ENCODE measurements around the gene SUSD3.
"Not testable (repeated sequence)": the region's sequence is repeated elsewhere in the genome, so short reads cannot be mapped to it uniquely, and the experiment has no call there.

Gene SUSD3

DNA sequence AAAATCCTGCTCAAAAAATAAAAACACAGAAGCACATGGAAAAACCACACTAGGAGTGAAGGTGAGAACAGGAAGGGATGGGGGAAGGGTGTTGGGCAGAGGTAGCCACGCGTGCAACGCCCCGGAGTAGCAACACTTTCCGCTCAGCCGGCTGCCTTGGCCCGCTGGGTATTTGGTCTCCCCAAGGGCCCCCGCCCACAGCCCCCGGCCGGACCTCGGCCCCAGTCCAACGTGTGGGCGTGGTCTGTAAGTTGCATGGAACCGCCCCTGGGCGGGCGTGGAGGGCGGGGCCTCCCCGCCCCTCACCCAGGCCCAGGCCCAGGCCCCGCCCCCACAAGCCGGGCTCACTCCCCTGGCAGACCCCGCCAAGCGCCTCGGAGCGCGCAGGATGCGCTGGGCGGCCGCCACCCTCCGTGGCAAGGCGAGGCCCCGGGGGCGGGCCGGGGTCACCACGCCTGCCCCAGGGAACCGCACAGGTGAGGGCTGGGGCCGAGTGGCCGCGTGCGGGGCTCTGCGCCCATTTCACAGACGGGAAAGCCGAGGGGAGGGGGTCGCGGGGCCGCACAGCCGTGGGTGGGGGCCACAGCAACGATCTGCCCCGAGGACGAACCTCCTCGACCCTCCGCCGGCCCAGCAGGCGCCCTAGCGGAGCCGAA, at the start of gene SUSD3:
SUSD3 (plus strand) TSS at position 347 of the 656 bp plus-strand sequence; CDS start at position 389, 42 bp downstream.
- DNase-seq, result no peak

DNA sequence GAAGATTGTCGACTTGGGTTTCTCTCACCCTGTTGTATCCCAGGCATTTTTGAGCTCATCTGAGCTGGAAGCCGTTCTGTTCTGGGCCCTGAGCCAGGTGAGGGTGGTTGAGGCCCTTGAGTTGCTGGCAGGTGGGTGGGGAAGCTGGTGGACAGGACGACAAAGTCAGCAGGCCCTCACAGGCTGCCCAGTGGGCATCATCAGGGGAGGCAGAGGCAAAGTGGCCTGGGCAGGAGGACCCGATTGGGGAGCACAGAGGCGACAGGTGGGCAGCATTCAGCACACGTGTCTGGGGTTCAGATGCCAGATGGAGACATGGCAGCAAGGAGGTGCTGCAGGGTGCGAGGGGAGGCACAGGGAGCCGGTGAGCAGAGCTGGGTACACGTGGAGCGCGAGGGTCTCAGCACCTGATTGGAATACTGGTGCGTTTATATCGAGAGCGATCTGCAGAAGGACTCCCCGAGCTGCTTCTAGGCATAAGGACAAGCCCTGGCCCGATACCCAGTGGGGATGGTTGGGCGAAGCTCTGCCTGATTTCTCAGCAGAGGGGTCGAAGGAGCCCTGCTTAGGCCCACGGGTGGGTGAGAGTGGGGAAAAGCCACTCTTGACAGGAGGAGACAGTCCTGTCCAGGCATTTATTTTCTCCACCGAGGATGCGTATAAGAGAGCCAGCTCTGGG, 49.0 kb upstream of the SUSD3 start:
- DNase-seq, result no peak

DNA sequence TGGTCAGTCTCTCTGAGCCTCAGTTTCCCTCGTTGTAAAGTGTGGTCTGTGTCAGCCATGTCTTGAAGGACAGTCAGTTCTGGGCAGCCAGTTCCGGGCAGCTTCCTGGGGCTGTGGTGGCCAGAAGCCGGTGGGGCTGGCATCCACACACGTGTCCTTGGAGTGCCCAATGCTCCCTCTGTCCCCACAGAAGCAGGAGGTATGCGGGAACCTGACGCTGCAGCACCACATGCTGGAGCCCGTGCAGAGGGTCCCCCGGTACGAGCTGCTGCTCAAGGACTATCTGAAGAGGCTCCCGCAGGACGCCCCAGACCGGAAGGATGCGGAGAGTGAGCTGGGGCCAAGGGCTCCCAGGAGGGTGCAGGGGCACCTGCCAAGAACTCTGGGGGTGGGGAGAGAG, 48.4 kb upstream of the SUSD3 start:
- DNase-seq, result no peak

DNA sequence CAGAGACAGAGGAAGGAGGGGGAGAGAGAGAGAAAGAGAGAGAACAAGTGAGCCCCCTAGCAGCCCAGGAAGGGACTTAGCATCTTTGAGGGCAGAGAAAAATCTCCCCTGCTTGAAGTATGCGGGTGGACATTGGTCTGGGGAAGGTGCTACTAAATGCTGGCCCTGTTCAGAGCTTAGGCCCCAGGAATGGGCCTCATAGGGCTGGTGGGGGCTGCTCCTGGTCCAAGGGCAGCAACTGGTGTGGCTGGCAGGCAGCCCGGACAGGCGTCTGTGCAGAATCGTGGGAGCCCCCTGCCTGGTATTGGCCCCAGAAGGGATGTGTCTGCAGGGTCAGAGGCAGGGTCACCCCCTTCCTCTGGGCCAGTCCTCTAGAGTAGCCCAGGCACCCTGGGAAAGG, 47.8 kb upstream of the SUSD3 start:
- DNase-seq, result no peak

DNA sequence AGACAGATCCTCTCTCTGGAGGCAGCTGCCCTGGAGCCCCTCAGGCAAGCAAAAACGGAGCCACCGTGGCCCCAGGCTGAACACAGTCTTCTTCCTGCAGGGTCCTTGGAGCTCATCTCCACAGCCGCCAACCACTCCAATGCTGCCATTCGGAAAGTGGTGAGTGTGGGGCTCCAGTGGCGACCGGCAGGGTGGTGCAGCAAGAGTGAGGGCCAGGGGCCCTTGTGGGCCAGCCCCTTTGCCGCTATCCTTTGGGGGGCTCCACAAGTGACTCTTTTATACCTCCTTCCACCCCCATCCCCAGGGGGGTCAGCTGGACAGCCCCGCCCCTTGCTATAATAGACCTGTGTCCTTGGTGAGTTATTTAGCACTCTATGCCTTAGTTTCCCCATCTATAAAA, 47.4 kb upstream of the SUSD3 start:
- DNase-seq, result no peak

DNA sequence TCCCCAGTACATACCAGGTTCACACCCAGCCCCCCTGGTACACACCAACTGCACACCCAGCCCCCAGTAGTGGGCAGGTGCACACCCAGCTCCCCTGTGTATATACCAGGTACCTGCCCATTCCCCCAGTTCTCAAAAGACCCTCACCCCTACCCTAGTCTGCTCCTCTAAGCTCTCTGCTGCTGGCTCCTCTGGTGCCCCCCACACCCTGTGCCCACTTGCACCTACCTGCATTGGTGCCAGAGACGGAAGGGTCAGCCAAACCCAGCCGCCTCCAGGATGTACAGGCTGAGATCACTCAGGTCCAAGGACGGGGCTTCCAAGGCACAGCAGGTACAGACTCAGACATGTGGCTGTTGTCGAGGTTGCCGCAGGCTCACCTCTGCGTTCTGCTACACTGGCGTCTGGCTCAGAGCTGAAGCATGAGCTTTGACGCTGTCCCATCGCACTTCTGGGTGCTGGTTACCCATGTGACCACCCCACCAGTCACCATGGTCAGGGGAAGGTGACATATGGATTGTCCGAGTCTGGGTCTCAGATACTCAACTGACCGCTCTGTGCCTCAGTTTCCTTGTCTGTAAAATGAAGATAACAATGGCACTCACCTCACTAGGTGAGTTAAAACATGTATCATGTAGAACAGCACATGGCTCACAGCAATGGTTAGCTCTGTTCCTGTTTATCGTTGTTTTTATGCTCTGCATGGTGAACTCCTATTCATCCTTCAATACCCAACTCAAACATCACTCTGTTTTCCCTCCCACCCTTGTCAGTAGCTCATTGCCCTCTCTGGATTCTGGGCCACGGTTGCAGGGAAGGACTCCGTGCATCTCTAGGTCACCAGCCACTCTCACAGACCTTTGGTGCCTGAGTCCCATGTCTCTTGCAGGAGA, 45.3 kb upstream of the SUSD3 start:
- DNase-seq, result no peak

DNA sequence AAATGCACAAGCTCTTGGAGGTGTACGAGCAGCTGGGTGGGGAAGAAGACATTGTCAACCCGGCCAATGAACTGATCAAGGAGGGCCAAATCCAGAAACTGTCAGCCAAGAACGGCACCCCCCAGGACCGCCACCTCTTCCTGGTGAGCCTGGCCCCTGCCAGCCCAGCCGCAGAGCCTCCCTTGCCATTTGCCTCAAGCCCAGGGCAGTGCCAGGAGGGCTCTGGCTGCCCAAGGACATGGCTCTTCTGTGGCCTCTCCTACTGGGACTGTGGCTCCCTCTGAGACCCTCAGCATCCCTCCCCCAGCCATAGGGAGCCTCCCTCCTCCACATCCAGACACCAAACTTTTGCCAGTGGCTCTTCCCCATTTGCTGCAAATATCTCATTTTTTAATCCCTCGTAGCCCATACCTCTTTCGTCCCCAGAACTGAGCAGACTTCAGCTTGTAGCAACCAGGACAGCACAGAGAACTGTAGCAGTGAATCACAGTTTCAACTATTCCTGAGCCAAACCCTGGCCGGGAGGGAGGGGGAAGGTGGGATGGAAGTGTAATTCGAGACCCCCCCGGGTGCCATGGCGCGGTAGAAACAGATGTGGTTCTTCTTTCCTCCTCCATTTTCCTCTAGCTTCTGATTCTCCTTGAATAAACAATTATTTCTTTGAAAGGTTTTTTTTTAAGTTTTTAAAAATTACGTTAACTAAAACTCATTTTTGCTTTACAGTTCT, 44.5 kb upstream of the SUSD3 start:
- DNase-seq, result no peak

DNA sequence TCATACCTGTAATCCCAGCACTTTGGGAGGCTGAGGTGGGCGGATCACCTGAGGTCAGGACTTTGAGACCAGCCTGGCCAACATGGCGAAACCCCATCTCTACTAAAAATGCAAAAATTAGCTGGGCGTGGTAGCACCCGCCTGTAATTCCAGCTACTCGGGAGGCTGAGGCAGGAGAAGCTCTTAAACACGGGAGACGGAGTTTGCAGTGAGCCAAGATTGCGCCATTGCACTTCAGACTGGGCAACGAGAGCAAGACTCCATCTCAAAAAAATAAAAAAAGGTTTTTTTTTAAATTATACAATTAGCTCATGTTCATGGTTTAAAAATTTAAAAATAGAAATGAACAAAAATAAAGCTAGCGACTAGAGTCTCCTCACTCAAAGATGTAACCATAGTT, 43.3 kb upstream of the SUSD3 start:
- not testable (repeated sequence) for DNase-seq

DNA sequence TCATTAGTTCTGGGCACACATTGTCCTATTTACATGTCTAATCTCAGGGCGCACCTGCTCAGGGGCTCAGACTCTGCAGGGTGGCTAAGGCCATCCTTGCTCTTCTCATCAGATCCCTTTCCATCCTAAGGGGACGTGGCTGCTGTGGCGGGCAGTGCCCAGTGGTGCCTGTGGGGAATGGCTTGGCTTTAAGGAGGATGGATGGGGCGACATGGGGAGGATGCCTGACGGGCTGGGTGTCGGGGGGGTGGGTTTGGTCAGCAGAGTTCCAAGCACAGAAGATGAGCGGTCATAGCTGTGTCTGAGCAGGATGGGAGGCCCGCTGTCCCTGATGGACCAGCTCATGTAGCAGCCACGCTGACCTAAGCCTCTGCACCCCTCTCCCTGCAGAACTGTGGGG, 40.9 kb upstream of the SUSD3 start:
- no peak for DNase-seq

DNA sequence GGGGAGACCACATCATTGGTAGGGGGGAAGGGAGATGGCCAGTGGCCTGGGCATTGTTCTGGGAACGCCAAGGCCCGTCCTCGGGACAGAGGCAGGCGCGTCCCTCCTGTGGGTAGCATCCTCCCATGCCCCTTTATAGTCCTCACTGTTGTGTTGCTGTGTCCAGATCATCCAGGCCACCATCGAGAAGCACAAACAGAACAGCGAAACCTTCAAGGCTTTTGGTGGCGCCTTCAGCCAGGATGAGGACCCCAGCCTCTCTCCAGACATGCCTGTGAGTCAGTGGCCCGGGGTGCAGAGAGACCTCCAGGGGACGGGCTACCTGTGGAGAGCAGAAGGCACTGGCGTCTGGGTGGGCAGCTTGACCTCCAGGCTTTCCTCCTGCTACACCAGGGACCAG, 38.4 kb upstream of the SUSD3 start:
- no peak for DNase-seq

DNA sequence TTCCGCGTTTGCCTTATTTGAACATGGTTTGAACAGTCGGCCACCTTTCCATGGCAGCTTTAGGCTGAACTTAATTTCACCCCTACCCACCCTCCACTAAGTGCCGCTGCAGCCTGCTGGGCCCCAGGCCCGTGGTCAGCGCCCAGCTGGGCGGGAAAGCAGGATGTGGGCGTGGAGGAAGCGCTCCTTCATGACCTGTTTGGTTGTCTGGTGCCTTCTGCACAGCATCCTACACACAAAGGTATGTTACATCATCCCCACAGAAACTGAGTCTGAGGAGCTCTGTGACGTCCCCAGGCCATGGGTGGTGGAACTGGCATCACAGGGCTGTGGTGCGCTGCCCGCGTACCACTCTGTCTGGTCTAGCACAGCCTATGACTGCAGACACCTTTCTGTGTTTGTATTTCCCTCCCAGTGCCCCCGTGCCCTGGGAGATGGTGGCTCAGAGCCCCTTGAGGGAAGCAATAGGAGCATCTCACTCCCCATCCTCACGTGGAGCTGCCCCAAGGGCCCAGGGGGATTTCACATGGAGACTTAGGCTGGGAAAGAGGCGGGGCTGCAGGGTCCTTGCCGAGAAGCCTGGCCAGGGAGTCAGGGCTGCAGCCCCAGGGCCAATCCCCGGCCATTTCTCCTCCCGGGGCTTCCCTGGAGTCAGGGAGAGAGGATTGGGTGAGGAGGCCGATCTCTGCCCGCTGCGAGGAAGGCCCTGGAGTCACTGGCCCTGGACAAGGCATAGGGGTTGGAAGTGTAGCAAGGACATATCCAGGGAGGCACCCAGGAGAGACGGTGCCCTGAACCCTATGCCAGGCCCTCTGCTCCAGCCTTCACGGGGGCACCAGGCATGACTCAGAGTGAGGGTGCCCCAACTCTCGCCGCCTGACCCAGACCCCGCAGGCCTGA, 37.5 kb upstream of the SUSD3 start:
- DNase-seq, result no peak

DNA sequence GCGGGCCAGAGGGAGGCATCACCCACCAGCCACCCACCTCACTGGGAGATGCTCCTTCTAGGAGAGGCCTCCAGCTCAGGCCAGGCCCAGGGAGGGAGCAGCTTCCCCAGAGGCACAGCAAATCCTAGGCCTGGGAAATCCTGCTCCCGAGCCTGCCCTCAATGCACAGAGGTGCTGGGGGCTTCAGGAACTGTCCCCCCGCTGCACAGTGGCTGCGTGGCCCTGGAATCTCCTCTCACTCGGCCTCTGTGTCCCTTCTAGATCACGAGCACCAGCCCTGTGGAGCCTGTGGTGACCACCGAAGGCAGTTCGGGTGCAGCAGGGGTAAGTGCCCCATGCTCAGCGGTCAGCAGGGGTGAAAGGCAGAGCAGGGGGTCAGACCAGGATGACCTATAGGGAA, 36.4 kb upstream of the SUSD3 start:
- DNase-seq, result no peak

DNA sequence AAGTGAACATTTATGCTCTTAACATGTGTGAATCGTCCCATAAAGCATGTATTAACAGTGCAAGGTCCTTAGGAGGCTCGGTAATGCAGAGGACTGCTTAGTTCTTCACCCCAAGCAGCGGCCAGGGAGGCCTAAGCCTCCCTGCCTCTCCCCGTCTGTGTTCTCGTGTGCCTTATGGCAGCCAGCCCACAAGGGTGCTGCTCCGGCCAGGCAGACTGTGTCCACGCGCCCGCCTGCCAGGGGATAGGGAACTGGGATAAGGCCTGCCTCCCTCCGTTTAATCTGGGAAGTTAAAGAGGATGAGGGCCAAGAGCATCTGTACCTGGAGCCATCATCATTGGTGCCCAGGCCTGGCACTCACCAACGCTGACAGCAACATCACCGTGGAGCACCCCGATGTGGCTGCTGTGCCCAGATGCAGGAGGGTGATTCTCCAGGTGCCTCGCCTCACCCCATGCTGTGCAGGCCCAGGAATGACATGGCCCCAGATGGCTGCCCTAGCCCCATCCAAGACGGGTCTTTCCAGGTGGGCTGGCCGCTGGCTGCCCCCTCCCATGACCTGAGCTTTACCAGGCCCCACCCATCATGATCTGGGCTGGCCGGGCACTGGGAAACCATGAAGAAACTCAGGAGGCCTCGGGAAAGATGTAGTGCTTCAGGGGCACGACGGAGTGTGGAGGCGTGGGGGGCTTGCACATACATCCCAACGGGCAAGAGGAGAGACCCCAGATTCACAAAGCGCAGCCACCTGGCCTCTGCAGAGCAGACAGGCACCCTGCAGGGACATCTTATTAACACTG, 35.6 kb upstream of the SUSD3 start:
- no peak for DNase-seq

DNA sequence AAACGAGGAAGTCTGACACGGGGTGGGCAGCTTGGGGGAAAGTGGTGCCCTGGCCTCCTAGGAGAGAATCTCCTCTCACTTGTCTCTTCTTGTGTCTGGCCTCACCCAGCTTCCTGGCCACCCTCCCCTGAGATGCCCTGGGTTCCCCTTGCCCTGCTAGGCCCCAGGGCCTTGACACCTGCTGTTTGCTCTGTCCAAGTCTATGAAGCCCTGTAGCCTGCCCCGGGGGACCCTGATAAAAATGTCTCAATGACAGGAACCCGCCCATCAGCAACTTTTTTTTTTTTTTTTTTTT, 35.0 kb upstream of the SUSD3 start:
- DNase-seq, result no peak

DNA sequence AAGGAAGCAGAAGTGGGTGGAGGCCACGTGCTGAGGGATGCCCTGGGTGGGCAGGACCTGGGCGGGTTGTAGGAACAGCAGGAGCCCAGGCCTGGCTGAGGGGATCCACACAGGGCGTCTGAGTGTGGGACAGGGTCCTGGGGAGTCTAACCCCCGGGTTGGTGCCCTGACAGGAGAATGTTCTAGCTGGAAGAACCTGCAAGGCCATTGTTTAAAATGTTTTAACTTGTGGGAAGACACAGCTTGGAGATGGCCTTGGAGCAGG, 33.9 kb upstream of the SUSD3 start:
- no peak for DNase-seq

DNA sequence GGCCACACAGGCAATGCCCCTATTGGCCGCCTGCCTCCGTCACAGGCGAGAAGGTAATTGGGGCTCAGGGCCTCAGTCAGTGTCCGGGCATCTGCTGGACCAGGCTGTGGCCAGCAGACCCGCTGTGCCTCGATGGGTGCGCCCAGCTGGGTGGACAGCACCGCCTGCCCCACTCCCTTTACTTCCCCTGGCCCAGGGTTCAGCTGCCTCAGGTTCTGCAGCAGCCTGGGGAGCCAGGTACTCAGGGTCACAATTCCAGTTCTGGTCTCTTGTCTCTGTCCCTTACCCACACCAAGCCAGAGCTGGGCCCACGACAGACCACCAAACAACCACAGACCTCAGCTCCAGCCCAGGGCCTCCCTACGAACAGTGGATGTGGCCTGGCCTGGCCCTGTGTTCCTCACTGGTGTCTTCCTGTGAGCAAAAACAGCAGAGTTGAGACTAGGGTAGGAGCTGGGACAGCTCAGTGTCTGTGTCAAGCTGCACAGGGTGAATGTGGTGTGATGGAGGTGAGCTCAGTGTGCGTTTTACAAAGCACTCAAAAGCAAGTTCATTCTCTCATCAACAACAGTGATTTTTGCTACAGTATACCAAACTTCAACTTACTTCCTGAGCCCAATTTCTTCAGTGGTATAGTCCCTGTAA, 33.4 kb upstream of the SUSD3 start:
- DNase-seq, result no peak

DNA sequence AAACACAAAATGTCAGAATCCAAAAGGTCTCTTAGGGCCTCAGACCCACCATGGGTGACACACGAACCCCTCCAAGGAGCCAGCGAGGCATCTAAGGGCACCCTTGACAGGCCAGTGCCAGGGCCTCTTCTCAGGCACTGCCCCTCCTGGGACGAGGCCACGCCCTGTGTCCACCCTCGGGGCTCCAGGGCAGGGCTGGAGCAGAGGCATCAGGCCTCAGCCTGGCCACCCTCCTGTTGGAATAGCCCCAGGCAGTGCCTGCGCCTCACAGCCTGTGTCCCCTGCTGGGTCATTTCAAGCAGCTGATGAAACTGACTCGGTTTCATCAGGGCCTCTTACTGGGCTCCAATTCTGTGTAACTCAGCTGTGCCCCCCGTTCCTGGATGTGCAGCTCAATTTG, 32.8 kb upstream of the SUSD3 start:
- no peak for DNase-seq

DNA sequence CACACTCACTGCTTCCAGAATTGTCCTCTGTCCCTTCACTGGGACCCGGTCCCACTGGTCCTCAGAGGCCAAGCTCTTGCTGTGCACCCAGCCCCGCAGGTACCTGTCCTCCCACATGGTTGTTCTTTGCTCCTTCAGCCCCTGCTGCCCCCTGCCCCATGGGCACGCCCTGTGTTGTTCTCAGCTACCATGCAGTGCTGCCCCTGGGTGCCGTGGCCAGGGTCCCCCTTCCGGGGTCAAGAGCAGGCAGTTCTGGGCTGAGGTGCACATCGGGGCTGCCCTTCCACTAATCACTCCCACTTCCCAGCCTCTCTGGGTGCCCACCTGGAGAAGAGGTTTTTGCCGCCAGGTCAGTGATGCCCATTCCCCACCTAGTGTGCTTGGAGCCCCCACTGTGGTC, 31.9 kb upstream of the SUSD3 start:
- no peak for DNase-seq

DNA sequence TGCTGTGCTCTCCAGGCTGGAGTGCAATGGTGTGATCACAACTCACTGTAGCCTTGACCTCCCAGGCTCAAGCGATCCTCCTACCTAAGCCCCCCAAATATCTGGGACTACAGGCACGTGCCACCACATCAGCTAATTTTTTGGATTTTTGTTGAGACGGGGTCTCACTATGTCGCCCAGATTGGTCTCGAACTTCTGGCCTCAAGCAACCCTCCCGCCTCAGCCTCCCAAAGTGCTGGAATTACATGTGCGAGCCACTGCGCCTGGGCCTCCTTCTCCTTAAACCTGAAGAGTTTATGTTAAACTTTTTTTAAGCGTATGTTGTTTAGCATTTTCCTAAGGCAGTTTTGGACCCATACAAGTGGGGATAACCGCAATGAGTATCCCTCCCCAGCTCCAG, 30.8 kb upstream of the SUSD3 start:
- no peak for DNase-seq

DNA sequence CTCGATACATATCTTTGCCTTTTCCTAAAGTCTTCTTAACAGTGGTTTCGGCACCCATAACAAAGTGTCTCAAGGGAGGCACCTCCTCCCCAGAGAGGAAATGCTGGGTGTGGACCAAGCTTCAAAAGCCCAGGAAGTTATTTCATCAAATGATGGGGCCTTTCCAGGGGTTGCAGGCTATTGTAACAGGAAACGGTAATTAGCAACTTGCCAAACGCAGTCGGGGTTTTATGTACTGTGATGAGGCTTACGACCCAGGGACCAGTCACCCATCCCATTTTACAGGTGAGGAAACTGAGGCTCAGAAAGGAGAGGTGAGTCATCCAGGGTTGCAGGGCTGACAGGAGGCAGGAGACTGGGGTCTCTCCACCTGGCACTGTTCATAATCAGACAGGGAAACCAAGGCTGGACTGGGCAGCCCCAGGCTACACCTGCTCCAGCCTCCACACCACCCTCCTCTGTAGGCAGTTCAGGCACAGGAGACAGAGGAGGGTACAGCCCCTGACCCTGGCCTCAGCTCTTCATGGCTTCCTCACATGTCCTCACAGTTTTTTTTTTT, 30.0 kb upstream of the SUSD3 start:
- no peak for DNase-seq
